OCI-LY3 (cell line): ENCODE data around the gene TMBIM6.

Experiments used
- EZH2phosphoT487 ChIP-seq: fragments of 200-600 bp; shearing (Covaris generic); IDR thresholded peaks from 2 replicates; pipeline ENCODE4 v1.6.1; 2018; ENCODE audit warnings: antibody characterized with exemption, mixed run types, low read depth
- TF ChIP-seq, protein P1 (sequence below): fragments of 200-600, 300-600 bp; sonication (generic); IDR thresholded peaks from 2 replicates; pipeline ENCODE4 v1.5.1; 2014; ENCODE audit warnings: antibody characterized with exemption, low read length, low read depth

DNA sequence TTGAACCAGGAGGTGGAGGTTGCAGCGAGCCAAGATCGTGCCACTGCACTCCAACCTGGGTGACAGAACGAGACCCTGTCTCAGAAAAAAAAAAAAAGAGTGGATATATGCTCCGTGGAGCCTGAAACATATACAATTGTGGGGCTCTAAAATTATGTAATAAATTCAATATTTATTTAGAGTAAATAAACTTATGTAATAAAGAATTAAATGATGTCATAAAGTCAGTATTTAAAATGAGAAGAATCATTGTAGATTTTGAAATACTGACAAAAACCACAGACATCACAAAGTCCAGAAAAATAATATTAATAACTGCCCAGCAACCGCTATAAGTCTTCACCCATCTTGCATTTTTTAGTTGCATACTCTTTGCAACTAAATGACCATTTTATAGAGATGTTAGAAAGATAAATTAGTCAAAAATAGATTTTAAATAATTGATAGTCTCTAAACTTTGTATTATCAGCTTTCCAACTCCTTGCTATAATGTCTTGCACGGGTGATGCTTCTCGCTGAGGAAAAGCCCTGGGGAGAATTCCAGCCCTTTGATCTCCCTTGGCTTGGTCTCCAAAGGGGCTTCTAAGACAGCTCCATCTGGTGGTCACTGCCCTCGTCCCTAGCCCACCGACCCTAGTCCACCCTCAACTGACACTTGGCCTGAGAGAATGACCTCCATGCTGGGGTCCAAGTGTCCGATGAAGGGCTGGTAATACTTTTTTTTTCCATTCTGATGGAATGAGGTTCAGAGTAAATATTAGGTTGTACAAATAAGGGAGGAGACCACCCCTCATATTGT is 7.9 kb upstream of the TMBIM6 start:
- TF ChIP-seq, protein P1, sequence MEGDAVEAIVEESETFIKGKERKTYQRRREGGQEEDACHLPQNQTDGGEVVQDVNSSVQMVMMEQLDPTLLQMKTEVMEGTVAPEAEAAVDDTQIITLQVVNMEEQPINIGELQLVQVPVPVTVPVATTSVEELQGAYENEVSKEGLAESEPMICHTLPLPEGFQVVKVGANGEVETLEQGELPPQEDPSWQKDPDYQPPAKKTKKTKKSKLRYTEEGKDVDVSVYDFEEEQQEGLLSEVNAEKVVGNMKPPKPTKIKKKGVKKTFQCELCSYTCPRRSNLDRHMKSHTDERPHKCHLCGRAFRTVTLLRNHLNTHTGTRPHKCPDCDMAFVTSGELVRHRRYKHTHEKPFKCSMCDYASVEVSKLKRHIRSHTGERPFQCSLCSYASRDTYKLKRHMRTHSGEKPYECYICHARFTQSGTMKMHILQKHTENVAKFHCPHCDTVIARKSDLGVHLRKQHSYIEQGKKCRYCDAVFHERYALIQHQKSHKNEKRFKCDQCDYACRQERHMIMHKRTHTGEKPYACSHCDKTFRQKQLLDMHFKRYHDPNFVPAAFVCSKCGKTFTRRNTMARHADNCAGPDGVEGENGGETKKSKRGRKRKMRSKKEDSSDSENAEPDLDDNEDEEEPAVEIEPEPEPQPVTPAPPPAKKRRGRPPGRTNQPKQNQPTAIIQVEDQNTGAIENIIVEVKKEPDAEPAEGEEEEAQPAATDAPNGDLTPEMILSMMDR: peak; percentile 15; the same call in 1 of the 2 replicates
- no peak for TF ChIP-seq EZH2phosphoT487
